ENCODE data around the gene BAX. TPM values are rescaled to one million over a fixed set of nuclear protein-coding genes. Genes with fewer than 3 reads are reported as not detected.
"Not testable (repeated sequence)": the region's sequence is repeated elsewhere in the genome, so short reads cannot be mapped to it uniquely, and the experiment has no call there.

The BAX gene
- total and polyA plus RNA-seq, 12 donors, result 18.1 to 79.0 (median 48.8) TPM

DNA sequence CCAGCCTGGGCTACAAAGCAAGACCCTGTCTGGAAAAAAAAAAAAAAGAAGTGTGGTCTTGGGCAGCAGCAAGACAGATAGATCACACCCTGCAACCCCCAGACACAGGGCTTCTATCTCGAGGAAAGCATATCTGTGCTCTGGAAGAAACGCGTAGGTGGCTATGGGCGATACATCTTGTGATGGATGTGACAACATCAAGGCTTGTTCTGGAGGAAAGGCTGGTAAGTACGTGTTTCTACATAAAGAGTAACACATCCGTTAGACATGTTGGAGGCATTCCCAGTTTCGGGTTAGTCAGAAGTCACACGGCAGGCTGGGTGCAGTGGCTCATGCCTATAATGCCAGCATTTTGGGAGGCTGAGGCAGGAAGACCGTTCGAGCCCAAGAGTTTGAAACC, 27.8 kb upstream of the BAX start:
- 8 to 18% (median 9%) methylated on average over 9 to 10 of the region's 10 CpGs for WGBS, 4 donors
- Histone ChIP-seq H3K4me3 (no peak overlapping the region), H3K27ac (peak overlapping the region in 1 of 5 donors; percentile 28)

DNA sequence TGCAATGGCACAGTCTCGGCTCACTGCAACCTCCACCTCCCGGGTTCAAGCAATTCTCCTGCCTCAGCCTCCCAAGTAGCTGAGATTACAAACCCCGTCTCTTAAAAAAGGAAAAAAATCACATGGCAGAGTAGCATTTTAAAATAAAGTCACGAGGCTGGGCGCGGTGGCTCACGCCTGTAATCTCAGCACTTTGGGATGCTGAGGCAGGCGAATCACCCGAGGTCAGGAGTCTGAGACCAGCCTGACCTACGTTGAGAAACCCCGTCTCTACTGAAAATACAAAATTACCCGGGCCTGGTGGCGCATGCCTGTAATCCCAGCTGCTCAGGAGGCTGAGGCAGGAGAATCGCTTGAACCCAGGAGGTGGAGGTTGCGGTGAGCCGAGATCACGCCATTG, 27.0 kb upstream of the BAX start:
- H3K4me3 ChIP-seq; H3K4me1 ChIP-seq (replicated peaks in 1 of 2); H3K36me3 ChIP-seq (replicated peaks in 1 of 2); DNase-seq; H3K27me3 ChIP-seq; intact Hi-C loops (cut with DNase I); H3K9me3 ChIP-seq (replicated peaks in 1 of 3): not testable (repeated sequence)
- peak overlapping the region in 1 of 5 donors; percentile 28 for H3K27ac ChIP-seq
- 71 to 86% (median 76%) methylated on average over 16 to 17 of the region's 17 CpGs for WGBS, 4 donors

More for the DNA sequence above, 27.8 kb upstream of the BAX start:
- intact Hi-C loops (cut with DNase I), result no loop called here
- Histone ChIP-seq H3K27me3 (no peaks in the 10 kb centered on the region), H3K4me1 (replicated peaks in 1 of 2) (no peaks in the 10 kb centered on the region), H3K9me3 (replicated peaks in 1 of 3) (no peaks in the 10 kb centered on the region), H3K36me3 (replicated peaks in 1 of 2) (peaks cover 0 to 5% of the 10 kb centered on the region in 2 donors)
- DNase-seq, result peak; percentile 65 to 88 (median 85)
- TF ChIP-seq, protein P1, sequence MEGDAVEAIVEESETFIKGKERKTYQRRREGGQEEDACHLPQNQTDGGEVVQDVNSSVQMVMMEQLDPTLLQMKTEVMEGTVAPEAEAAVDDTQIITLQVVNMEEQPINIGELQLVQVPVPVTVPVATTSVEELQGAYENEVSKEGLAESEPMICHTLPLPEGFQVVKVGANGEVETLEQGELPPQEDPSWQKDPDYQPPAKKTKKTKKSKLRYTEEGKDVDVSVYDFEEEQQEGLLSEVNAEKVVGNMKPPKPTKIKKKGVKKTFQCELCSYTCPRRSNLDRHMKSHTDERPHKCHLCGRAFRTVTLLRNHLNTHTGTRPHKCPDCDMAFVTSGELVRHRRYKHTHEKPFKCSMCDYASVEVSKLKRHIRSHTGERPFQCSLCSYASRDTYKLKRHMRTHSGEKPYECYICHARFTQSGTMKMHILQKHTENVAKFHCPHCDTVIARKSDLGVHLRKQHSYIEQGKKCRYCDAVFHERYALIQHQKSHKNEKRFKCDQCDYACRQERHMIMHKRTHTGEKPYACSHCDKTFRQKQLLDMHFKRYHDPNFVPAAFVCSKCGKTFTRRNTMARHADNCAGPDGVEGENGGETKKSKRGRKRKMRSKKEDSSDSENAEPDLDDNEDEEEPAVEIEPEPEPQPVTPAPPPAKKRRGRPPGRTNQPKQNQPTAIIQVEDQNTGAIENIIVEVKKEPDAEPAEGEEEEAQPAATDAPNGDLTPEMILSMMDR (IDR thresholded peaks at IDR 0.05), result no peak
- TF ChIP-seq POLR2A (IDR thresholded peaks at IDR 0.05), result no peak

DNA sequence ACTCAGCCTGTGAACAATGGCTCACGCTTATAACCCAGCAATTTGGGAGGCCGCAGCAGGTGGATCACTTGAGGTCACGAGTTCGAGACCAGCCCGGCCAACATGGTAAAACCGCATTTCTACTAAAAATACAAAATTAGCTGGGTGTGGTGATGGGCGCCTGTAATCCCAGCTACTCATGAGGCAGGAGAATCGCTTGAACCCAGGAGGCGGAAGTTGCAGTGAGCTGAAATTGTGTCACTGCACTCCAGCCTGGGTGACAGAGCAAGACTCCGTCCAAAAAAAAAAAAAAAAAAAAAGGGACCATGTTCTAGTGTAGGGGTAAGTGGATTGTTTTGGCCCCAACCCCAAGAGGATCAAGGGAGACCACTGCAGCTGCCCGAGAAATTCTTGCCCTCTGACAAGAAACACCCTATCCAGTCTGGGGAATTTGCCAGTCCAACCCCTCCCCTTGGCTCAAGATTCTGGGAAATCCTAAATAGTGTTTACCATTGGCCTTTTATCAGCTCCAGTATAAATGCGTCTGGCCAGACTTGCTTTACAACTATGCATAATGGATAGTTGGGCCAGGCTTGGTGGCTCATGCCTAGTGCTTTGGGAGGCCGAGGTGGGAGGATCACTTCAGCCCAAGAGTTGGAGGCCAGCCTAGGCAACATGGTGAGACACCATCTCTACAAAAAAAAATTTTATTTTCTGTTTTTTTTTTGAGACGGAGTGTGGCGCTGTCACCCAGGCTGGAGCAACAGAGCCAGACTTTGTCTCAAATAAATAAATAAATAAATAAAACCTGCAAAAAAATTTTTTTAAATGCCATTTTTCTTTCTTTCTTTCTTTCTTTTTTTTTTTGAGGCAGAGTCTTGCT, 26.3 kb upstream of the BAX start:
- intact Hi-C loops (cut with DNase I), result no loop called here

DNA sequence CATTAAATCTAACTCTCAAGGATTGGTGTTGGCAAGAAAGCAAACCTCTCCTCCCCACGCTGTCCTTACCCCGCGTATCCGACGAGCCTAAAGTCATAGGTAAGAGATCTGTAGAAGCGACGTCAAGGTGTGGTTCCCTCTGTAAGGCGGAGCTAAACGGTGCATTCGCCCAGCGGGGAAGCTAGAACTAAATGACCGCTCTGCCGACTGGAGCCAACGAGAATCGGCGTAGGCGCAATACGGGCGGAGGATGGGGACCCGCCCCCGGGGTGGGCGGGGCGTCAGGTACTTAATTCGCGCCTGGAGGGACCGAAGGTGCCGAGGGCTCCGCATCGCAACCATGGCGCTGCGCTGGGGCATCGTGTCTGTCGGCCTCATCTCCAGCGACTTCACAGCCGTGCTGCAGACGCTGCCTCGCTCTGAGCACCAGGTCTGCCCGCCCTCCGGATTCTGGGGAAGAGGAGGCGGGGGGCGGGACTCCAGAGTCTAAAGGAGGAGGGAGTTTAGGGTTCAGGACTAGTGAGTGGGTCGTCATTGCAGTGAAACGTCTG, 21.2 kb upstream of the BAX start, which contains the start of gene DHDH:
DHDH (plus strand) TSS at position 318 of the 551 bp plus-strand sequence; CDS start at position 341, 23 bp downstream.
- WGBS, 4 donors, result 0 to 2% (median 0%) methylated on average over 8 to 43 of the region's 43 CpGs
- no peaks in the 10 kb centered on the region for H3K4me1 ChIP-seq (replicated peaks in 1 of 2)
- intact Hi-C loops (cut with DNase I), result no loop called here
- DNase-seq, result peak; percentile 51 to 83 (median 66)
- TF ChIP-seq POLR2A (IDR thresholded peaks at IDR 0.05), result no peak
- TF ChIP-seq, protein P1 (IDR thresholded peaks at IDR 0.05), result no peak
- H3K36me3 ChIP-seq (replicated peaks in 1 of 2), result no peaks in the 10 kb centered on the region
- H3K27me3 ChIP-seq, result no peaks in the 10 kb centered on the region
- H3K27ac ChIP-seq, result no peak within 1 kb of the TSS
- H3K4me3 ChIP-seq, result peak within 1 kb of the TSS in 1 of 4 donors; percentile 42
- no peaks in the 10 kb centered on the region for H3K9me3 ChIP-seq (replicated peaks in 1 of 3)

More for the DNA sequence above, 26.3 kb upstream of the BAX start:
- no peaks in the 10 kb centered on the region for H3K9me3 ChIP-seq (replicated peaks in 1 of 3)
- no peaks in the 10 kb centered on the region for H3K36me3 ChIP-seq (replicated peaks in 1 of 2)
- H3K4me1 ChIP-seq (replicated peaks in 1 of 2), result no peaks in the 10 kb centered on the region
- no peak overlapping the region for H3K27ac ChIP-seq
- no peak overlapping the region for H3K4me3 ChIP-seq
- no peak for DNase-seq
- no peak for TF ChIP-seq POLR2A (IDR thresholded peaks at IDR 0.05)
- TF ChIP-seq, protein P1 (IDR thresholded peaks at IDR 0.05), result no peak
- H3K27me3 ChIP-seq, result no peaks in the 10 kb centered on the region
- 72 to 82% (median 80%) methylated on average over 15 of the region's 15 CpGs for WGBS, 4 donors

Measured in adrenal gland (tissue), 12 donors.